ENCODE data around the gene INTS11.
A peak's percentile ranks its signal among the peaks of the same experiment; 100 is the strongest.

The INTS11 gene

GRCh38 chr1:1351511-1352427, 27.3 kb upstream of the INTS11 start:
- no peak for DNase-seq (ENCODE audit: low read depth)
- H3K4me3 ChIP-seq (ENCODE audit: low read depth, low read length) = peak overlapping the region; percentile 9; the same call in 1 of the 2 replicates
- no peak for TF ChIP-seq CTCF (IDR thresholded peaks at IDR 0.05; ENCODE audit: control insufficient read depth, extremely low read depth, insufficient read depth)

DNA sequence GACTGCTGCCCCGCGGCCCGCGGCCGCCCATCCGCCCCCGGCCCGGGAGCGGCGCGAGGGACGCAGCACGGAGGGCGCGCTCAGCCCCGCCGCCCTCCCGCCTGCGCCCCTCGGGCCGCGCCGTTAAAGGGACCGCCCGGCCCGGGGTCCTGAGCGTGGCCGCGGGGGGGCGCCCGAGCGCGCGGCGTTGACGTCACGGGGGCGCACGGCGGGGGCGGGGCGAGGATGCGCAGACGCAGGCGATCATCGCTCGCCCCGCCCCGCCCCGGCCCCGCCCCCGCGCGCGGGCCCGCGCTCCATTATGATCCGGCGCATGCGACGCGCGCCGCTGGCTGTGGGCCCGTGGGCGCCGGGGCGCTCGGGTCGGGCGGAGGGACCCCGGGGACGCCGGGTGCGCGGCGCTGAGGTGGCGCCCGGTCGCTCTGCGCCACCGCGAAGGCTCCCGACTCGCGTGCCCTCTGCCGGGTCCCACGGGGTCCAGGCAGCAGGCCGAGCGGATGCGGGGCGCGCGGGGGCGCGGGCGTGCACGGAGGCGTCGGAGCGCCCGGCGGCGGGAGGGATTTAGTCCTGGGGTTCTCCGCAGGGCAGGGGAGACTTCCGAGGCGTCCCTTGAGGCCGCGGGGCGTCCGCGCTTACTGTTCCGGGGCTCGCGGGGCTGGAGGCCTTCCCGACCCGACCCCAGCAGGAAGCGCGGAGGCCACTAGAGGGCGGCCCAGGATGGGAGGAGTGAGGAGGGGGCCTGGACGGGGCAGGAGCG, 25.0 kb upstream of the INTS11 start, which contains the start of gene DVL1:
Gene DVL1 (minus strand): TSS at position 163 of the 757 bp plus-strand sequence. CDS start 353 bp downstream, outside the sequence.
- H3K4me3 ChIP-seq (ENCODE audit: low read depth, low read length) = peak within 1 kb of the TSS; percentile 71
- no peak for DNase-seq (ENCODE audit: low read depth)
- peak; percentile 63 for TF ChIP-seq CTCF (IDR thresholded peaks at IDR 0.05; ENCODE audit: control insufficient read depth, extremely low read depth, insufficient read depth)

GRCh38 chr1:1348420-1349255, 24.2 kb upstream of the INTS11 start:
- no peak for TF ChIP-seq CTCF (IDR thresholded peaks at IDR 0.05; ENCODE audit: control insufficient read depth, extremely low read depth, insufficient read depth)
- peak overlapping the region; percentile 71 for H3K4me3 ChIP-seq (ENCODE audit: low read depth, low read length)
- DNase-seq (ENCODE audit: low read depth) = no peak

DNA sequence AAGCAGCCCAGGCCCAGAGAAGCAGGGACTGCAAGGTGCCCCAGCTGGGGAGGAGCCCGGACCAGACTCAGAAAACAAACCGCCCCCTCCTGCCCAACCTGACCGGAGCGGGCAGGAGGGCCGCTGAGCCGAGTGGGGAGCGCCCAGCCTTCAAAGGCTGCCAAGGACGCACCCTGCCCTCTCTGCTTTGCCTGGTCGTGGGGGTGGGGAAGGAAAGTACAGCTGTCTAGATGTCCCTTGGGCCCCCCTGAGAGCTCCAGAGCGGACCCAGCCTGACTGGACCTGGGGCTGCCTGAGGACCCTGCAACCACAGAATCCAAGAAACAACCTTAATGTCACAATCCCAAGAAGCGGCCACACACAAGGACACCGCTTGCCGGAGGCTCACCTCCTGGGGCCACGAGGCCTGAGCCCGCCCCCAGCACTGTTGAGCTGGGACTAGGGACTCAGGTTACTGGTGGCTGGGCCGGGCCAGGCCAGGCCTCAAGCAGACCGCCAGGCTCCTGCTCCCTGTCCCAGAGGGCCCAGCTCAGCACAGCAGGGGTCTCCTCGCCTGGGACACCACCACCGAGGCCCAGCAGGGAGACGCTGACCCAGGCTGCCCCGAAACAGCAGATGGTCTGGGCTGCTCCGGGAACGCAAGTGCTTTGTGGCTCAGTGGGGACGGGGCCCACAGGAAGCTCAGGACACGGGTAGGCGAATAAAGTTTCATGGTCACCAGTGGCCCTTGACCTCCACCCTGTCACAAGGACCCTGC, 23.4 kb upstream of the INTS11 start:
- no peak for DNase-seq (ENCODE audit: low read depth)
- no peak for TF ChIP-seq CTCF (IDR thresholded peaks at IDR 0.05; ENCODE audit: control insufficient read depth, extremely low read depth, insufficient read depth)
- H3K4me3 ChIP-seq (ENCODE audit: low read depth, low read length) = peak overlapping the region; percentile 71

- peak overlapping the region; percentile 71 for H3K4me3 ChIP-seq (ENCODE audit: low read depth, low read length)
- DNase-seq (ENCODE audit: low read depth) = no peak
- TF ChIP-seq CTCF (IDR thresholded peaks at IDR 0.05; ENCODE audit: control insufficient read depth, extremely low read depth, insufficient read depth) = no peak
These were observed 22.7 kb upstream of the INTS11 start for GRCh38 chr1:1347026-1347595.

All from LNCaP clone FGC (cell line).